H9 (cell line): Measurements from ENCODE around the gene GCK. TPM values are rescaled to one million over a fixed set of nuclear protein-coding genes. Genes with fewer than 3 reads are reported as not detected.

ENCODE experiments used
- DNase-seq: peaks from one replicate; pipeline ENCODE4 v3.0.0-alpha.2; 2017
- H2AFZ ChIP-seq: one replicate; pipeline ENCODE4 v1.6.1; 2013; ENCODE audit warnings: mild to moderate bottlenecking, low read length, control low read depth, moderate library complexity
- H2AK5ac ChIP-seq: 2 replicates; pipeline ENCODE4 v1.6.1; 2013; ENCODE audit warnings: low read length, control low read depth, mixed read lengths; ENCODE audit not compliant: insufficient read length
- H2BK120ac ChIP-seq: one replicate; pipeline ENCODE4 v1.6.1; 2013; ENCODE audit warnings: low read depth, mild to moderate bottlenecking, low read length, control low read depth, inconsistent platforms; ENCODE audit not compliant: poor library complexity, severe bottlenecking
- H2BK12ac ChIP-seq: 2 replicates; pipeline ENCODE4 v1.6.1; 2013; ENCODE audit warnings: low read length, control low read depth, mixed read lengths, low read depth; ENCODE audit not compliant: insufficient read length
- H2BK15ac ChIP-seq: 2 replicates; pipeline ENCODE4 v1.6.1; 2013; ENCODE audit warnings: low read depth, low read length, control low read depth
- H2BK20ac ChIP-seq: one replicate; pipeline ENCODE4 v1.6.1; 2013; ENCODE audit warnings: low read depth, mild to moderate bottlenecking, low read length, control low read depth, inconsistent platforms; ENCODE audit not compliant: poor library complexity, severe bottlenecking
- H2BK5ac ChIP-seq: 2 replicates; pipeline ENCODE4 v1.6.1; 2013; ENCODE audit warnings: low read length, control low read depth, mixed read lengths; ENCODE audit not compliant: insufficient read length
- H3K14ac ChIP-seq: 2 replicates; pipeline ENCODE4 v1.6.1; 2013; ENCODE audit warnings: low read length, control low read depth; ENCODE audit not compliant: insufficient read depth
- H3K18ac ChIP-seq: 2 replicates; pipeline ENCODE4 v1.6.1; 2013; ENCODE audit warnings: low read depth, mild to moderate bottlenecking, mixed read lengths, low read length, control low read depth; ENCODE audit not compliant: insufficient read length
- H3K23ac ChIP-seq: 2 replicates; pipeline ENCODE4 v1.6.1; 2013; ENCODE audit warnings: low read length, control low read depth, mixed read lengths, low read depth; ENCODE audit not compliant: insufficient read length
- H3K23me2 ChIP-seq: 2 replicates; pipeline ENCODE4 v1.6.1; 2013; ENCODE audit warnings: low read depth, mild to moderate bottlenecking, mixed read lengths, low read length, control low read depth; ENCODE audit not compliant: insufficient read length, poor library complexity, severe bottlenecking
- H3K27ac ChIP-seq: 2 replicates; pipeline ENCODE4 v1.5.1; 2013; ENCODE audit warnings: low read length, control low read depth, mixed read lengths, low read depth; ENCODE audit not compliant: insufficient read length
- H3K27me3 ChIP-seq: 2 replicates; pipeline ENCODE4 v1.6.1; 2013; ENCODE audit warnings: low read length, control low read depth, inconsistent platforms; ENCODE audit not compliant: insufficient read depth
- H3K4ac ChIP-seq: 2 replicates; pipeline ENCODE4 v1.6.1; 2013; ENCODE audit warnings: low read depth, mild to moderate bottlenecking, control low read depth, inconsistent platforms, low read length, moderate library complexity
- H3K4me1 ChIP-seq: 2 replicates; pipeline ENCODE4 v1.6.1; 2013; ENCODE audit warnings: low read length, control low read depth, inconsistent platforms; ENCODE audit not compliant: insufficient read depth
- H3K4me2 ChIP-seq: 2 replicates; pipeline ENCODE4 v1.6.1; 2013; ENCODE audit warnings: low read length, control low read depth, mixed read lengths; ENCODE audit not compliant: insufficient read length, insufficient read depth
- H3K56ac ChIP-seq: 2 replicates; pipeline ENCODE4 v1.6.1; 2013; ENCODE audit warnings: low read depth, mild to moderate bottlenecking, mixed read lengths, low read length, control low read depth; ENCODE audit not compliant: insufficient read length
- H3K79me1 ChIP-seq: 2 replicates; pipeline ENCODE4 v1.6.1; 2013; ENCODE audit warnings: low read depth, mild to moderate bottlenecking, moderate library complexity, low read length, control low read depth, inconsistent platforms; ENCODE audit not compliant: insufficient read depth, poor library complexity, severe bottlenecking
- H3K79me2 ChIP-seq: 2 replicates; pipeline ENCODE4 v1.6.1; 2013; ENCODE audit warnings: low read length, control low read depth, inconsistent platforms; ENCODE audit not compliant: insufficient read depth
- H3K9ac ChIP-seq: 2 replicates; pipeline ENCODE4 v1.6.1; 2013; ENCODE audit warnings: low read length, control low read depth, mixed read lengths; ENCODE audit not compliant: insufficient read length; ENCODE audit errors: extremely low read depth
- H3K9me3 ChIP-seq: one replicate; pipeline ENCODE4 v1.6.1; 2013; ENCODE audit warnings: low read depth, low read length, inconsistent platforms; ENCODE audit not compliant: control insufficient read depth
- H3T11ph ChIP-seq: one replicate; pipeline ENCODE4 v1.6.1; 2013; ENCODE audit warnings: mild to moderate bottlenecking, low read length, control low read depth, inconsistent platforms
- H4K20me1 ChIP-seq: one replicate; pipeline ENCODE4 v1.6.1; 2013; ENCODE audit not compliant: control insufficient read depth, insufficient read length, insufficient read depth
- H4K5ac ChIP-seq: 2 replicates; pipeline ENCODE4 v1.6.1; 2013; ENCODE audit warnings: low read depth, mild to moderate bottlenecking, mixed read lengths, low read length, control low read depth; ENCODE audit not compliant: insufficient read length
- H4K8ac ChIP-seq: replicated peaks from 2 replicates; pipeline ENCODE4 v1.6.1; 2013; ENCODE audit warnings: low read length, control low read depth, mixed read lengths, low read depth; ENCODE audit not compliant: insufficient read length
- H4K91ac ChIP-seq: 2 replicates; pipeline ENCODE4 v1.6.1; 2013; ENCODE audit warnings: low read depth, mild to moderate bottlenecking, moderate library complexity, mixed read lengths, low read length, control low read depth; ENCODE audit not compliant: insufficient read length
- H3K27ac Mint-ChIP-seq, 3 experiments: 2 replicates in 2 of 3; 3 replicates in 1 of 3; pipeline ENCODE4 v1.8.0; 2020 to 2021; ENCODE audit warnings: mixed read lengths in 3 of 3, mild to moderate bottlenecking in 1 of 3, moderate library complexity in 1 of 3
- H3K27me3 Mint-ChIP-seq: 2 replicates; pipeline ENCODE4 v1.8.0; 2021; ENCODE audit warnings: low read depth, mild to moderate bottlenecking, moderate library complexity, mixed read lengths
- H3K36me3 Mint-ChIP-seq, 3 experiments: 2 replicates in 2 of 3; 3 replicates in 1 of 3; pipeline ENCODE4 v1.8.0; 2020 to 2021; ENCODE audit warnings: low read depth in 3 of 3, mixed read lengths in 3 of 3; ENCODE audit not compliant: insufficient read depth in 1 of 3
- H3K4me1 Mint-ChIP-seq, 2 experiments: 2 replicates each; pipeline ENCODE4 v1.8.0; 2020; ENCODE audit warnings: mixed read lengths in 2 of 2
- H3K4me3 Mint-ChIP-seq, 2 experiments: 2 replicates in 1 of 2; 3 replicates in 1 of 2; pipeline ENCODE4 v1.8.0; 2020 to 2021; ENCODE audit warnings: mild to moderate bottlenecking in 2 of 2, mixed read lengths in 2 of 2, moderate library complexity in 1 of 2
- H3K9me3 Mint-ChIP-seq, 2 experiments: 2 replicates in 1 of 2; 3 replicates in 1 of 2; pipeline ENCODE4 v1.8.0; 2020; ENCODE audit warnings: mild to moderate bottlenecking in 2 of 2, mixed read lengths in 2 of 2, moderate library complexity in 1 of 2
- WGBS: extraction: QIAGEN DNeasy Blood & Tissue Kit; methylation state at CpG from one replicate; pipeline ENCODE4 v1.1.7; 2013; ENCODE audit warnings: missing lambda C conversion rate, low lambda C conversion rate, mixed read lengths; ENCODE audit not compliant: insufficient read length; ENCODE audit errors: extremely low coverage; 5-methylcytosine and 5-hydroxymethylcytosine counted together
- total RNA-seq: library from RNA; stranded (reverse); gene quantifications from 2 replicates; pipeline ENCODE4 v1.2.1, GENCODE V29; 2021
- TF ChIP-seq, protein P1 (sequence below): fragments of 200-600 bp; sonication (generic); conservative IDR thresholded peaks from 3 replicates; pipeline ENCODE4 v1.8.0; 2021; ENCODE audit warnings: antibody characterized with exemption, mild to moderate bottlenecking

GCK gene
- total RNA-seq, 1 experiment from 2014 or later = 0.98 TPM

DNA sequence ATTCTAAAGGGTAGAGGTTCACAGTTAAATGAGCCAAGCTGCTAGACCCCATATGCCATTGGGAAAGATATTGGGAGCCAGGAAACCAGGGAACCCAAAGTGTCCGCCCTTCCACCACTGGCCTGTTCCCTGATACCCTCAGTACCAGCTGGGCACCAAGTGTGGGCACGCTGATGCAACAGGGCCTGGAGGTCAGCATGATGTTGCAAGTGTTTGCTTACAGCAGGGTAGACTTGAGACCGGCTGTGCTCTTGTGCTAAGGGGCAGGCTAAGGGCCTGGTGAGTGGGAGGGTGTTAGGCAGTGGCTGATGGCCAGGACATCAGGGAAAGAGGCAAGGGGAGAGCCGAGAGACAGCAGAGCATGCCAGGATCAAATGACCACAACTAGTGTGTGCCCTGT, 27.1 kb downstream of the GCK start:
- no peak overlapping the region for H3K18ac ChIP-seq
- peaks cover 15 to 18% of the 10 kb centered on the region in 2 experiments for H3K4me1 Mint-ChIP-seq
- H2BK12ac ChIP-seq = no peak overlapping the region
- H2BK15ac ChIP-seq = no peak overlapping the region
- no peak overlapping the region for H2BK5ac ChIP-seq
- no peak overlapping the region for H3K27ac ChIP-seq
- no peaks in the 10 kb centered on the region for H3K79me2 ChIP-seq
- H3K4ac ChIP-seq = no peak overlapping the region
- H3K23ac ChIP-seq = no peak overlapping the region
- H4K20me1 ChIP-seq = no peaks in the 10 kb centered on the region
- no peak overlapping the region for H3K9ac ChIP-seq
- H3K23me2 ChIP-seq = no peaks in the 10 kb centered on the region
- no peak overlapping the region for H2BK20ac ChIP-seq
- no peak overlapping the region for H3T11ph ChIP-seq
- H4K91ac ChIP-seq = no peak overlapping the region
- H4K8ac ChIP-seq = no peak overlapping the region
- H3K27me3 ChIP-seq = no peaks in the 10 kb centered on the region; the same call in 1 of the 2 replicates
- H2BK120ac ChIP-seq = no peak overlapping the region
- no peak overlapping the region for H4K5ac ChIP-seq
- no peak overlapping the region for H3K56ac ChIP-seq
- H3K9me3 Mint-ChIP-seq = no peaks in the 10 kb centered on the region
- H3K36me3 Mint-ChIP-seq = no peaks in the 10 kb centered on the region
- no peak overlapping the region for H2AK5ac ChIP-seq
- H3K79me1 ChIP-seq = no peaks in the 10 kb centered on the region
- H3K14ac ChIP-seq = no peak overlapping the region
- peaks cover 11% of the 10 kb centered on the region for H3K27me3 Mint-ChIP-seq
- TF ChIP-seq, protein P1, sequence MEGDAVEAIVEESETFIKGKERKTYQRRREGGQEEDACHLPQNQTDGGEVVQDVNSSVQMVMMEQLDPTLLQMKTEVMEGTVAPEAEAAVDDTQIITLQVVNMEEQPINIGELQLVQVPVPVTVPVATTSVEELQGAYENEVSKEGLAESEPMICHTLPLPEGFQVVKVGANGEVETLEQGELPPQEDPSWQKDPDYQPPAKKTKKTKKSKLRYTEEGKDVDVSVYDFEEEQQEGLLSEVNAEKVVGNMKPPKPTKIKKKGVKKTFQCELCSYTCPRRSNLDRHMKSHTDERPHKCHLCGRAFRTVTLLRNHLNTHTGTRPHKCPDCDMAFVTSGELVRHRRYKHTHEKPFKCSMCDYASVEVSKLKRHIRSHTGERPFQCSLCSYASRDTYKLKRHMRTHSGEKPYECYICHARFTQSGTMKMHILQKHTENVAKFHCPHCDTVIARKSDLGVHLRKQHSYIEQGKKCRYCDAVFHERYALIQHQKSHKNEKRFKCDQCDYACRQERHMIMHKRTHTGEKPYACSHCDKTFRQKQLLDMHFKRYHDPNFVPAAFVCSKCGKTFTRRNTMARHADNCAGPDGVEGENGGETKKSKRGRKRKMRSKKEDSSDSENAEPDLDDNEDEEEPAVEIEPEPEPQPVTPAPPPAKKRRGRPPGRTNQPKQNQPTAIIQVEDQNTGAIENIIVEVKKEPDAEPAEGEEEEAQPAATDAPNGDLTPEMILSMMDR = no peak
- no peaks in the 10 kb centered on the region; the same call in 1 of the 2 replicates for H3K4me1 ChIP-seq
- no peak overlapping the region for H3K27ac Mint-ChIP-seq
- no CpG with 5 or more reads among the region's 4 CpGs for WGBS
- DNase-seq = no peak
- H2AFZ ChIP-seq = no peak overlapping the region
- H3K4me3 Mint-ChIP-seq = no peak overlapping the region
- no peaks in the 10 kb centered on the region for H3K9me3 ChIP-seq
- no peak overlapping the region for H3K4me2 ChIP-seq
